Measurements from ENCODE around the gene PDPR.
"Not testable (repeated sequence)": the region's sequence is repeated elsewhere in the genome, so short reads cannot be mapped to it uniquely, and the experiment has no call there.

- not testable (repeated sequence) for TF ChIP-seq CTCF (IDR thresholded peaks at IDR 0.05; ENCODE audit: extremely low read depth in 1 of 2, insufficient read depth in 1 of 2, low read depth in 1 of 2, low read length in 2 of 2); POLR2A (IDR thresholded peaks at IDR 0.05; ENCODE audit: low read depth, low read length); POLR2AphosphoS5 (IDR thresholded peaks at IDR 0.05; ENCODE audit: insufficient read depth, low read depth, low read length); EZH2 (IDR thresholded peaks at IDR 0.05; ENCODE audit: borderline replicate concordance, low read depth, low read length, severe bottlenecking); MYC (IDR thresholded peaks at IDR 0.05; ENCODE audit: low read depth, low read length); FOS (IDR thresholded peaks at IDR 0.05; ENCODE audit: borderline replicate concordance, insufficient read depth, low read length); JUN (IDR thresholded peaks at IDR 0.05; ENCODE audit: borderline replicate concordance, insufficient read depth, insufficient read length, low read depth); GATA2 (IDR thresholded peaks at IDR 0.05; ENCODE audit: insufficient read depth, insufficient read length, low read depth, low read length)
- TF ChIP-seq, protein P1, sequence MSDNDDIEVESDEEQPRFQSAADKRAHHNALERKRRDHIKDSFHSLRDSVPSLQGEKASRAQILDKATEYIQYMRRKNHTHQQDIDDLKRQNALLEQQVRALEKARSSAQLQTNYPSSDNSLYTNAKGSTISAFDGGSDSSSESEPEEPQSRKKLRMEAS (IDR thresholded peaks at IDR 0.05; ENCODE audit: insufficient read depth, insufficient read length) = not testable (repeated sequence)
Observed at GRCh38 chr16:70066751-70067150, 47.4 kb upstream of the PDPR start.
